Measurements from ENCODE around the gene TRIO.

Gene TRIO

DNA sequence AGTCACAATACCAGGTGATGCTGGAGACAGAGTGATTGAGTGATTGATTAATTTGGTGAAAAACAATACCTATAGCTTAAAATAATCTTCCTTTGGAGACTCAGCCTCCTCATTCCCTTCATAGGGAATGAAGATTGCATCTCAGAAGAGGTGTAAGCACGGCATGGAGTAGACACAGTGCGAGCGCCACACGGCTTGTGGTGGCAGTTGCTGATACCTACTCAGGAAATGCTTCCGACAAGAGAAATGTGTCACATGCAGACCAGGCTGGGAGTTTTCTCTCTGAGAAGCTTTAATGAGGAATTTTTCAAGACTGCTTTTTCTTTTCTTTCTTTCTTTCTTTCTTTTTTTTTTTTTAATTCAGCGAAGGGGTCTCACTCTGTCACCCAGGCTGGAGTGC, 226.6 kb downstream of the TRIO start:
- H3K36me3 ChIP-seq = peaks cover 86 to 100% (median 87%) of the 10 kb centered on the region in 3 donors
- DNase-seq = no peak
- no peaks in the 10 kb centered on the region for H3K4me1 ChIP-seq
- H3K9me3 ChIP-seq = no peaks in the 10 kb centered on the region
- intact Hi-C loops (cut with DNase I; ENCODE audit: low total_unique reads) = no loop called here
- no peak overlapping the region for H3K27ac ChIP-seq
- H3K27me3 ChIP-seq = no peaks in the 10 kb centered on the region
- no peak for TF ChIP-seq CTCF (IDR thresholded peaks at IDR 0.05)
- H3K4me3 ChIP-seq = no peak overlapping the region

GRCh38 chr5:14370386-14370785, 227.2 kb downstream of the TRIO start:
- intact Hi-C loops (cut with DNase I; ENCODE audit: low total_unique reads) = no loop called here
- H3K27ac ChIP-seq = no peak overlapping the region
- DNase-seq = no peak
- H3K4me1 ChIP-seq = no peaks in the 10 kb centered on the region
- no peaks in the 10 kb centered on the region for H3K27me3 ChIP-seq
- peaks cover 81 to 100% (median 86%) of the 10 kb centered on the region in 3 donors for H3K36me3 ChIP-seq
- H3K9me3 ChIP-seq = no peaks in the 10 kb centered on the region
- no peak for TF ChIP-seq CTCF (IDR thresholded peaks at IDR 0.05)
- no peak overlapping the region for H3K4me3 ChIP-seq

GRCh38 chr5:14373685-14374084, 230.5 kb downstream of the TRIO start:
- no peaks in the 10 kb centered on the region for H3K27me3 ChIP-seq

GRCh38 chr5:14374100-14374499, 231.0 kb downstream of the TRIO start:
- Histone ChIP-seq H3K27me3 (no peaks in the 10 kb centered on the region), H3K36me3 (peaks cover 65 to 98% (median 72%) of the 10 kb centered on the region in 3 donors), H3K4me3 (no peak overlapping the region), H3K4me1 (no peaks in the 10 kb centered on the region), H3K27ac (no peak overlapping the region), H3K9me3 (no peaks in the 10 kb centered on the region)
- no peak for DNase-seq
- intact Hi-C loops (cut with DNase I; ENCODE audit: low total_unique reads) = no loop called here
- TF ChIP-seq CTCF (IDR thresholded peaks at IDR 0.05) = no peak

More at GRCh38 chr5:14373685-14374084, 230.5 kb downstream of the TRIO start:
- Histone ChIP-seq H3K4me3 (no peak overlapping the region), H3K36me3 (peaks cover 65 to 98% (median 72%) of the 10 kb centered on the region in 3 donors), H3K9me3 (no peaks in the 10 kb centered on the region), H3K27ac (no peak overlapping the region), H3K4me1 (no peaks in the 10 kb centered on the region)
- no peak for TF ChIP-seq CTCF (IDR thresholded peaks at IDR 0.05)
- intact Hi-C loops (cut with DNase I; ENCODE audit: low total_unique reads) = no loop called here
- DNase-seq = no peak

- Histone ChIP-seq H3K4me1 (no peaks in the 10 kb centered on the region), H3K9me3 (no peaks in the 10 kb centered on the region), H3K4me3 (no peak overlapping the region), H3K27ac (no peak overlapping the region), H3K27me3 (no peaks in the 10 kb centered on the region), H3K36me3 (peaks cover 66 to 98% (median 73%) of the 10 kb centered on the region in 3 donors)
- intact Hi-C loops (cut with DNase I; ENCODE audit: low total_unique reads) = no loop called here
- DNase-seq = no peak
- TF ChIP-seq CTCF (IDR thresholded peaks at IDR 0.05) = no peak
Observed at GRCh38 chr5:14376789-14377188, 233.6 kb downstream of the TRIO start.
